PC-9 (cell line): ENCODE results near the gene PCDH20. TPM values are rescaled to one million over a fixed set of nuclear protein-coding genes. Genes with fewer than 3 reads are reported as not detected.

Experiments
- Bru-seq: library from RNA; stranded (reverse); fragments of 400-500 nt; gene quantifications from one replicate; lab custom pipeline; 2021; lab: Mats Ljungman, UMichigan
- BruChase-seq, 2 experiments: library from RNA; stranded (reverse); fragments of 400-500 nt; gene quantifications; one replicate each; lab custom pipeline; 2021; lab: Mats Ljungman, UMichigan
- BruUV-seq: library from RNA; stranded (reverse); fragments of 400-500 nt; replicated peaks from 2 replicates; lab custom pipeline; 2021; lab: Mats Ljungman, UMichigan
- CTCF ChIA-PET: fragments of 300-600 bp; sonication (Branson Sonifier 250); formaldehyde crosslinking; loops from one replicate; lab custom pipeline; 2022; ENCODE audit warnings: antibody characterized with exemption; lab: Charles Lee
- POLR2A ChIA-PET: fragments of 300-600 bp; sonication (Branson Sonifier 250); formaldehyde crosslinking; loops from one replicate; lab custom pipeline; 2022; ENCODE audit warnings: antibody characterized with exemption; ENCODE audit not compliant: unreplicated experiment; lab: Charles Lee
- DNase-seq, 2 experiments: peaks; one replicate each; pipeline versions ENCODE4 v3.0.0 to v3.0.0-alpha.2; 2015 to 2022; ENCODE audit warnings: mixed read lengths in 1 of 2
- H2AFZ ChIP-seq: fragments of 200-600 bp; sonication (generic); 2 replicates; pipeline ENCODE4 v1.8.1; 2017; ENCODE audit warnings: antibody characterized with exemption
- H3F3A ChIP-seq: fragments of 200-600 bp; sonication (generic); 2 replicates; pipeline ENCODE4 v1.8.1; 2017; ENCODE audit warnings: antibody characterized with exemption, mild to moderate bottlenecking, low read depth; ENCODE audit not compliant: insufficient read depth
- H3K27ac ChIP-seq: fragments of 200-600 bp; sonication (generic); 2 replicates; pipeline ENCODE4 v1.6.1; 2016; ENCODE audit warnings: mixed run types
- H3K27me3 ChIP-seq: fragments of 200-600 bp; sonication (generic); 2 replicates; pipeline ENCODE4 v1.6.1; 2016; ENCODE audit warnings: low read depth, mixed run types; ENCODE audit not compliant: insufficient read depth
- H3K36me3 ChIP-seq: fragments of 200-600 bp; sonication (generic); 2 replicates; pipeline ENCODE4 v1.6.1; 2016; ENCODE audit warnings: low read depth, mixed run types
- H3K4me1 ChIP-seq: fragments of 200-600 bp; sonication (generic); replicated peaks from 2 replicates; pipeline ENCODE4 v1.6.1; 2016; ENCODE audit warnings: mixed run types; ENCODE audit not compliant: insufficient read depth
- H3K4me2 ChIP-seq: fragments of 200-600 bp; sonication (generic); 2 replicates; pipeline ENCODE4 v1.6.1; 2017; ENCODE audit warnings: mixed run types
- H3K4me3 ChIP-seq: fragments of 200-600 bp; sonication (generic); 2 replicates; pipeline ENCODE4 v1.6.1; 2016; ENCODE audit warnings: mixed run types
- H3K79me2 ChIP-seq: fragments of 200-600 bp; sonication (generic); 2 replicates; pipeline ENCODE4 v1.6.1; 2017; ENCODE audit warnings: low read depth, mixed run types
- H3K9me2 ChIP-seq: fragments of 200-600 bp; sonication (generic); 2 replicates; pipeline ENCODE4 v1.8.1; 2017; ENCODE audit warnings: mild to moderate bottlenecking; ENCODE audit not compliant: insufficient read depth
- H3K9me3 ChIP-seq: fragments of 200-600 bp; sonication (generic); 2 replicates; pipeline ENCODE4 v1.8.1; 2016; ENCODE audit warnings: low read depth; ENCODE audit not compliant: insufficient read depth
- H4K20me1 ChIP-seq: fragments of 200-600 bp; sonication (generic); 2 replicates; pipeline ENCODE4 v1.8.1; 2017; ENCODE audit not compliant: insufficient read depth
- CTCF ChIP-seq: fragments of 200-600 bp; sonication (generic); conservative IDR thresholded peaks from 2 replicates; pipeline ENCODE4 v1.6.1; 2017; ENCODE audit warnings: mixed run types, antibody characterized with exemption, mild to moderate bottlenecking, moderate library complexity
- EZH2 ChIP-seq: fragments of 200-600 bp; sonication (generic); IDR thresholded peaks from 2 replicates; pipeline ENCODE4 v1.8.0; 2017; ENCODE audit warnings: antibody characterized with exemption, low read depth
- intact Hi-C: fragments of 100-400 bp; cut with micrococcal nuclease; formaldehyde crosslinking; loops from one replicate; pipeline ENCODE4 v1.10.0; 2022; ENCODE audit not compliant: unreplicated experiment
- long read RNA-seq: library from polyadenylated mRNA; stranded (forward); transcript quantifications from one replicate; pipeline ENCODE4 v2.0.0, GENCODE V29; 2022
- total RNA-seq: library from RNA; stranded (reverse); gene quantifications from 2 replicates; pipeline ENCODE4 v1.2.3, GENCODE V29; 2021

The PCDH20 gene
- 0.09 and 0.13 TPM in 2 replicates for total RNA-seq
- Bru-seq, nascent RNA: not detected
- BruChase-seq, experiment 1, labeled RNA remaining after a 2-hour chase: not detected
- not detected for BruChase-seq, experiment 2, labeled RNA remaining after a 6-hour chase
- long read RNA-seq: 0 reads

- no peak for DNase-seq
- Histone ChIP-seq H3K4me1 (no peaks in the 10 kb centered on the region), H3K27me3 (peaks cover 4% of the 10 kb centered on the region), H3F3A (no peaks in the 10 kb centered on the region), H3K27ac (no peak within 1 kb of the TSS), H2AFZ (peak within 1 kb of the TSS; percentile 60), H3K79me2 (no peaks in the 10 kb centered on the region), H3K9me2 (no peaks in the 10 kb centered on the region), H3K4me3 (peak within 1 kb of the TSS; percentile 39; the same call in 1 of the 2 replicates), H3K36me3 (no peaks in the 10 kb centered on the region), H4K20me1 (no peaks in the 10 kb centered on the region), H3K4me2 (peak within 1 kb of the TSS; percentile 64), H3K9me3 (no peaks in the 10 kb centered on the region)
- ChIA-PET POLR2A (no interaction called here), CTCF (no interaction called here)
- no TSS peak for BruUV-seq
- intact Hi-C loops: no loop called here
- TF ChIP-seq EZH2: no peak
- no peak for TF ChIP-seq CTCF
Observed at GRCh38 chr13:61415749-61416148, at the start of gene PCDH20. PCDH20 (minus strand) TSS chr13:61415849; CDS start chr13:61415158, 691 bp downstream.

GRCh38 chr13:61463024-61463423 lies 47.4 kb upstream of the PCDH20 start:
- POLR2A ChIA-PET: no interaction called here
- CTCF ChIA-PET: no interaction called here

GRCh38 chr13:61453121-61453520 lies 37.5 kb upstream of the PCDH20 start:
- Histone ChIP-seq H3K36me3 (no peaks in the 10 kb centered on the region), H3K9me2 (no peaks in the 10 kb centered on the region), H3K27ac (no peak overlapping the region), H3K27me3 (no peaks in the 10 kb centered on the region), H3K79me2 (no peaks in the 10 kb centered on the region), H2AFZ (no peak overlapping the region), H3K4me3 (no peak overlapping the region), H4K20me1 (no peaks in the 10 kb centered on the region), H3K9me3 (no peaks in the 10 kb centered on the region), H3K4me1 (no peaks in the 10 kb centered on the region), H3K4me2 (no peak overlapping the region), H3F3A (no peaks in the 10 kb centered on the region)
- intact Hi-C loops: no loop called here
- CTCF ChIA-PET: no interaction called here
- no peak for DNase-seq
- POLR2A ChIA-PET: no interaction called here
- no TSS peak for BruUV-seq
- TF ChIP-seq CTCF (no peak), EZH2 (no peak)

More at GRCh38 chr13:61463024-61463423, 47.4 kb upstream of the PCDH20 start:
- TF ChIP-seq CTCF: no peak
- no peak for TF ChIP-seq EZH2
- Histone ChIP-seq H3K27ac (no peak overlapping the region), H3K4me2 (no peak overlapping the region), H2AFZ (no peak overlapping the region), H4K20me1 (no peaks in the 10 kb centered on the region), H3K27me3 (no peaks in the 10 kb centered on the region), H3K4me3 (no peak overlapping the region), H3F3A (no peaks in the 10 kb centered on the region), H3K9me2 (no peaks in the 10 kb centered on the region), H3K36me3 (no peaks in the 10 kb centered on the region), H3K9me3 (no peaks in the 10 kb centered on the region), H3K79me2 (no peaks in the 10 kb centered on the region), H3K4me1 (no peaks in the 10 kb centered on the region)
- intact Hi-C loops: no loop called here
- no TSS peak for BruUV-seq
- no peak for DNase-seq
